Endometrial microvascular endothelial cells (primary cell): ENCODE data around the gene PTGER2. TPM values are rescaled to one million over a fixed set of nuclear protein-coding genes. Genes with fewer than 3 reads are reported as not detected.

Source experiments
- in situ Hi-C: cut with HindIII; loops from 2 replicates; pipeline ENCODE4 v1.10.0; 2017; ENCODE audit warnings: low sequenced_read_pairs, low pct_unique_long_range_greater_than_20kb; ENCODE audit errors: inconsistent ontology term
- total RNA-seq: library from RNA; depleted of rRNA; stranded (reverse); fragments of >200 nt; gene quantifications from one replicate; pipeline ENCODE4 v1.2.3, GENCODE V29; 2015; ENCODE audit errors: inconsistent ontology term

Gene PTGER2
- total RNA-seq, 1 donor from 2014 or later: 3.3 TPM

DNA sequence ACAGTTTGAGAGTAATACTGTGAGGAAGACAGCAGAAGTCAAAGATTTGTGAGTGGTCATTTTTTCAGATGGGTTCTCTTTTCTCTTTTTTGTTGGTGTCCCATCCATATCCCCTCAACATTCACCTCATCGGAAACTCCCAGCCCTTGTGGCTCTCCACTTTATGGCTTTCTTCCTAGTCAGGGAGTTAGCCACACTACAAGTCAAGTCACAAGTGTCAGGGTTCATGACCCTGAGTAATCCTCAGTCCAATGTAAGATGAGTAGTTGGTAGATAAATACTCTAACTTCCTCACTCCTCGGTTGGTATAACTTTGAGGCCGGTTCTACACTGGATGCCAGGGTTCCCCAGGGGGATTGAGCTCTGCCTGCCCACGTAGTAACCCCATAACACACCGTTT, 41.4 kb downstream of the PTGER2 start:
- in situ Hi-C loops: no loop called here

DNA sequence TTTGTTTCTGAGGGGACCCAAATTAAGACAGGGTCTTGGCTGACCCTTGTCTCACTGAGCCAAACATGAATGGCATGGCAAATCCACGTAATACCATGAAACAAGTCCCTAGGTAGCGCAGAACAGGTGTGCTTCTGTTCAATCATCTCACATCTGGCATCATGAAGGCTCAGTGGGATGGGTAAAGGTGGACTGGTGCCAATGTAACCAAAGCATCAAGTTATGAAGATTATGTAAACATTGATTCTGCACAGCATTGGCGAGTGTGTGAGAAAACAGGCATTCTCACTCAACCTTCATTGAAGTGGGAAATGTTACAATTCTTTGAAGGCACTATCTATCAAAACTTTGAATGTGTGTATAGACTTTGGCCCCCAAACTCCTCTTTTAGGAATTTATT, 41.9 kb downstream of the PTGER2 start:
- in situ Hi-C loops: no loop called here

DNA sequence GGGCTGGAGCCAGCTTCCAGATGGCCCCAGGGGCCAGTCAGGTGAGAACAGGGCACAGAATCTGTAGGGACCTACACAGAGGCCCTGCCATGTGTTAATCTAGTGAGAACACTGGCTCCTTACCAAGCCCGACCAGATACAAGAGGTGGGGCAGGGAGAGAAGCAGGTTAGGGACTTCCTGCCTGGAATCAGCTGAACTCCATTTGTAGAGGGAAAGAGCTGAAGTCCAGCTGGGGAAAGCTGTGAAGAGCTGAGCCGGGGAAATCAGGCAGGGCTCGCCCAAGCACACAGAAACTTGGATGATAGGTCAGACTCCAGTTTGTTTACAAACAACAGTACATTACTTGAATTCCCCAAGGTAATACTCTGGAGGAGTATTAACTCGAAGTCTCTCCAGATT, 46.7 kb downstream of the PTGER2 start:
- in situ Hi-C loops: no loop called here

DNA sequence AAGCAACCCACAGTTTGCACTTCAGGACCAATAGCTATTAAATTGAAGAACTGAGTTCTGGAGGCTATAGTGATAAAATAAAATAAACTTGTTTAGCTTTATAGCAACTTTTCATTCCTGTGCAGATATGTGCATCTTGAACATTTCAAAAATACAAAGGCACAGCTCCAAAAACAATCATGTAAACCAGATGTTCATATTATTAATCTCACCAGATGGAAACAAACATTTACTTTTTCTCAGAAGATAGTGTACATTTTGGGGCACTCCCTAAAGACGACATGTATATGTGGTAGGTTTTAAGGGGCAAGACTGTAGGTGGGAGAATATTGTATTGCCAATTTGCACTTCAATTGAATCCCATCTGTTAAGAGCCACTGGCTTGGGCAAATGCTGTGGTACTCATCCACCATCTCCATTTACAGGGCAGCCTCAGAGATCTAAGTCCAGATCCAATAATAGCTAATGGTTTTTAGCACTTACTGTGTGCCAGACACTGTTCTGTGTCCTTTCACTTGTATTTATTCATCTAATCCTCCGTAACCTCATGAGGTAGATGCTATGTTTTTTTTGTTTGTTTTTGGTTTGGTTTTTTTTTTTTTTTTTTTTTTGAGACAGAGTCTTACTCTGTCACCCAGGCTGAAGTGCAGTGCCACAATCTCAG, 49.1 kb downstream of the PTGER2 start:
- in situ Hi-C loops: no loop called here

DNA sequence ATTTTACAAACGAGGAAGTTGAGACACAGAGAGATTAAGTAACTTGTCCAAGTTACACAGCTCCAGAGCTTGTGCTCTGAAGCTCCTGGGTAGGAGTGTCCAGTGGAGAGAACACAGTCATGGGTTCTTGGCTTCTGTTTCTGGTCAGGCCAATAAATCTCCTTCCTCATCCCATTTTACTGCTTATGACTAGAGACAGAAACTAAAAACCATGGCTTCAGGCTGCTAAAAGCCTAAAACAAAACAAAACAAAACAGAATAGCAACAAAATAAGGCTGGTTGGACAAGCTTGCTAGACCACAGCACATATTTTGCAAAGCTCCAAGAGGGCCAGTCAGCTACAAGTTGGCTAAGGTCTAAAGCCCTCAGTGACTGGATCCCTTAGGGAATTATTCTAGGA, 49.8 kb downstream of the PTGER2 start:
- in situ Hi-C loops: no loop called here

DNA sequence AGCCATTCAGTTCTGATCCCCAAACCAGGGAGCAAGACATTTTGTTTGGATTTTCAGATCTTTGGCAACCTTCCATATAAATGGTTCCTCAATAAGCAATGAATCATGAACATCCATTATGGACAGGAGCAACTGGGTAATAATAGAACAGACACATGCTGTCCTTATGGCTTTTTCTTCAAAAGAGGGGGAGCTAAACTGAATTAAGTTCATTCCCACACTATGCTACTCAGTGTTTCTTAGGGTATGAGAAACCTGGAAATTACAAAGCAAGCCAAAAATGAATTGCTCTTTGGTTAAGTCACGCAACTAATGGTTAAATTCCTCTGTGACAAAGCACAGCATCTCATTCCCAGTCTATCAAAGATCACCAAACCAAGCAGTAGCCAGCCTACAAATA, 51.0 kb downstream of the PTGER2 start:
- in situ Hi-C loops: no loop called here

DNA sequence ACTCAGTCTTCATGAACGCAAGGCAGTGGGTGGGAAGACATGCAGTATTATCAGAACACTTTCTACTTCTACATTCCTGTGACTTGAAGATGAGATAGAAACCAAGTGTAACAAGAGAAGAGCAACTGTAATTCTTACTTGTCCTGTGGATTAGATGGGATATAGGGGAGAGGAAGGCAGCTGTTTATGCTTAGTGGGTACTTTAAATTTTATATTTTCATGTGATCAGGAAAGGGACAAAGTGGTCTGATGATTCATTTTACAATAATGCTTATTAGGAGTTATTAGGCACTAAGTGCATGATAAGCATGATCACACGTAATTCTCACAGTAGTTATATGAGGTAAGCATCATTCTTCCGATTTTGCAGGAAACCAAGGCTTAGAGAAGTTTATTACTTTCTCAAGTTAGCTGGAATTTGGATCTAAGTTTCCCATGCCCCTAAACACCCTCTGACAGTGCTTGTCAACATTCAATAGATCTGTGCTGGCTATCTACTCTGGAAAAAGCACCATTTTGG, 52.7 kb downstream of the PTGER2 start:
- in situ Hi-C loops: no loop called here

DNA sequence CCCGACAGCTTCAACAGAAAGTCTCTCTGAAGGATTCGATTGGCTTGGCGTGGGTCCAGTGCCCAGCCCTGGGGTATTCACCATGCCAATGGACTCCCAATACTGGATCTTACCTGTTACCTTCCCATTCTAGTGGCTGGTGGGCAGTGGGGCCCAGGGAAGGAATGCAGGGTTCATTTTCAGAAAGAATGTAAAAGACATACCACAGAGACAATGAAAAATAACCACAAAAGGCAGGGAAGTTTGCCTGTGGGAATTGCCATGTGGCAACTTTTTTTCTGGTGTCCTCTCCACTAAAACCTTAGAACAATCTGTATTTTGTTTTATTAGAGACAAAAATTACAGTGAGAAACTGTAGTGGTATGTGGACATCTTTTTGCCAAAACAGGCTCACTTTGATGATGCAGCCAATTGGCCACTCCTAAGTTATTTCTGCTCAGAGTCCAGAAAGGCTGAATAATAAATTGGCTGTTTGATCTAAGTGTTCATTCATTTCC, 55.2 kb downstream of the PTGER2 start:
- in situ Hi-C loops: no loop called here

DNA sequence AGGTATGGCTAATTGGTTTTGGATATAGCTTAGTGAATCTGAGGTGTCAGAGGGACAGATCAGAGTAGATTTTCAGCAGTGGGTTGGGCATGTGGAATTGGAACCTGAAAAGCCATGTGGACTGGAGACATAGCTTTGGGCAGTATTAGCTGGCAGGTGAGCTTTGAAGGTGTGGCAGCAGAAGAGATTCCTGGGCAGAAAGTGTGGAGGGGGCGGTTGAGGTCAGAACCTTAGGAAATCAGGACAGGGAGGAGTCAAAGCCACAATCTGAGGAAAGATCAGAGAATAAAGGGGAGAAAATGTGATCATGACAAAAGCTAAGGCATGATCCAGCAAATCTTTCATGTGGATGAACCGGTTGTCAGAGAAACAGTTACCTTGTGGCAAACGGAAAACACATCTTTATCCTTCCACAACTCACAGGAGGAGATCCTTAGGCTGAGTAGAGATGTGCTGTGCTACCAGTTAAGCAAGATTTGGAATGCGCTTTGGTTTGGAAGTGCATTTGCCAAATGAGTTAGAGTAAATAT, 56.4 kb downstream of the PTGER2 start:
- in situ Hi-C loops: no loop called here

DNA sequence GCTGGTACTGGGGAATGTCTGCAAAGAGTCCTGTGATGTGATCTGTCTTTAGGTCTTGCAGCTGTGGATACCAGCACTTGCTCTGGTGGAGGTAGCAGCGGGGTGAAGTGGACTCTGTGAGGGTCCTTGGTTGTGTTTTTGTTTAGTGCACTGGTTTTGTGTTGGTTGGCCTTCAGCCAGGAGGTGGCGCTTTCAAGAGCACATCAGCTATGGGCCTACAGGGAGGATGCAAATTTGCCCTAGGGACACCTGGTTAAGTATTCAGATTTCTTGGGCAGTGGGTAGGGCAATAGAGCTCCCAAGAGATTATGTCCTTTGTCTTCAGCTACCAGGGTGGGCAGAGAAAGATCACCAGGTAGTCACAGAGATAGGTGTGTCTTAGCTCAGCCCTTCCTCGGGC, 63.8 kb downstream of the PTGER2 start:
- in situ Hi-C loops: no loop called here

Other genes with a start within 250 kb of the PTGER2 start
- 3.9 TPM for gene NID2, start 245.3 kb upstream of the PTGER2 start, total RNA-seq
- gene PTGDR, start 46.6 kb upstream of the PTGER2 start, total RNA-seq: not detected
- 2.5 TPM for gene TXNDC16, start 238.2 kb downstream of the PTGER2 start, total RNA-seq
- gene GPR137C, start 238.5 kb downstream of the PTGER2 start, total RNA-seq: 1.4 TPM